ENCODE data around the gene GTF2B.
A peak's percentile ranks its signal among the peaks of the same experiment; 100 is the strongest.
"Not testable (repeated sequence)": the region's sequence is repeated elsewhere in the genome, so short reads cannot be mapped to it uniquely, and the experiment has no call there.

The GTF2B gene, protein sequence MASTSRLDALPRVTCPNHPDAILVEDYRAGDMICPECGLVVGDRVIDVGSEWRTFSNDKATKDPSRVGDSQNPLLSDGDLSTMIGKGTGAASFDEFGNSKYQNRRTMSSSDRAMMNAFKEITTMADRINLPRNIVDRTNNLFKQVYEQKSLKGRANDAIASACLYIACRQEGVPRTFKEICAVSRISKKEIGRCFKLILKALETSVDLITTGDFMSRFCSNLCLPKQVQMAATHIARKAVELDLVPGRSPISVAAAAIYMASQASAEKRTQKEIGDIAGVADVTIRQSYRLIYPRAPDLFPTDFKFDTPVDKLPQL

GRCh38 chr1:88891318-88891950 is at the start of gene GTF2B:
GTF2B (minus strand) TSS chr1:88891567; CDS start chr1:88891499, 68 bp downstream.
- peak; percentile 90 for DNase-seq (ENCODE audit: low read depth)

DNA sequence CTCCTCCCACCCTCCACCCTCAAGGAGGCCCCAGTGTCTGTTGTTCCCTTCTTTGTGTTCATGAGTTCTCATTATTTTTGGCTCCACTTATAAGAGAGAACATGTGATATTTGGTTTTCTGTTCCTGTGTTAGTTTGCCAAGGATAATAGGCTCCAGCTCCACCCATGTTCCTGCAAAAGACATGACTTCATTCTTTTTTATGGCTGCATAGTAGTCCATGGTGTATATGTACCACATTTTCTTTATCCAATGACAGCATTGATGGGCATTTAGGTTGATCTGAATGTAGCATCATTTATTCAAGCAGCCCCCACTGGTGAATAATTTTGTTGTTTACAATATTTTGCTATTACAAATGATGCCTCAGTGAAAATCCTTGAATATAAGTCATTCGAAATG is 47.2 kb upstream of the GTF2B start:
- DNase-seq (ENCODE audit: low read depth) = not testable (repeated sequence)

DNA sequence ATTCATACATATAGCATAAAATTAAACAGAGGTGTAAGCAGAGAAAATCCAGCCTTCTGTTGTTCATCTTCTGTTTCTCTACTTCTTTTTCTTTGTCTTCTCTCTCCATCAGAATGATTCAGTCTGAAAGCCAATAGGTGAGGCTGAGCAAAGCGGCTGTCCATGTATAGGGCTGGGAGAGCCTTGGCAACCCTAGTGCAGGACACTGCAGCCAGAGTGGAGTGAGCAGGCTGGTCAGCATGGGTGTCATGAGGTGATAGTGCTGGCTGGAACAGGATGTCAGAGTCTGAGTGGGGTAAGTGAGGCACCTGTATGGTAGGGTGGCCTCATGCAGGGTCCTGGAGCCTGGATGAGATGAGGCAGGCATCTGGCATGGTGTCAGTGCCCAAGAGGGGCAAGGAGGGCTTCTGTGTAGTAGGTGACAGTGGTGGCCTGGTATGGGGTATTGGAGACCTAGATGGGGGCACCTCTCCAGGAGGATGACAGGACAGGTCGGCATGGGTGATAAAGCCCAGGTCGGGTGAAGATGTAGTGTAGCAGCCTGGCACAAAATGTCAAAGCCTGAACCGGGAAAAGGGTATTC is 45.5 kb upstream of the GTF2B start:
- DNase-seq (ENCODE audit: low read depth) = no peak

- no peak for DNase-seq (ENCODE audit: low read depth)
Observed at GRCh38 chr1:88936223-88936523, 44.8 kb upstream of the GTF2B start.

- DNase-seq (ENCODE audit: low read depth) = no peak
Observed at GRCh38 chr1:88935522-88936222, 44.3 kb upstream of the GTF2B start.

DNA sequence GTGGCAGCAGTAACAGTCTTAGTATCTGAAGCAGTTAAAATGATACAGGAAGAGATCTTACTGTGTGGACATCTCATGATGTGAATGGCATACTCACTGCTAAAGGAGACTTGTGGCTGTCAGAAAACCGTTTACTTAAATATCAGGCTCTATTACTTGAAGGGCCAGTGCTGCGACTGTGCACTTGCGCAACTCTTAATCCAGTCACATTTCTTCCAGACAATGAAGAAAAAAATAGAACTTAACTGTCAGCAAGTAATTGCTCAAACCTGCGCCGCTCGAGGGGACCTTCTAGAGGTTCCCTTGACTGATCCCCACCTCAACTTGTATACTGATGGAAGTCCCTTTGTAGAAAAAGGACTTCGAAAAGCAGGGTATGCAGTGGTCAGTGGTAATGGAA is 38.8 kb upstream of the GTF2B start:
- DNase-seq (ENCODE audit: low read depth) = not testable (repeated sequence)

- DNase-seq (ENCODE audit: low read depth) = no peak
Observed at GRCh38 chr1:88923224-88923623, 31.9 kb upstream of the GTF2B start.

DNA sequence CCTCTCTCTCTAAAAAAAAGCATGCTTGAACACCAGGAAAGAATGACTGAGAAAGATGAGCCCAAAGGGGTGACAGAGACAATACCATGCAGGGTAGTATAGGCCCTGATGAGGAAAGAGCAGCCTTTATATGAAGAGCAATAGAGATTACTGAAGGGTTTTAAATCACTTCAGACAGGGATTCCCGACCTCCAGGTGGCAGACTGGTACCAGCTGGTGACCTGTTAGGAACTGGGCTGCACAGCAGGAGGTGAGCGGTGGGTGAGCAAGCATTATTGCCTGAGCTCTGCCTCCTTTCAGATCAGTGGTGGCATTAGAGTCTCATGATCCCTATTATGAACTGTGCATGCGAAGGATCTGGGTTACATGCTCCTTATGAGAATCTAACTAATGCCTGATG is 30.8 kb upstream of the GTF2B start:
- DNase-seq (ENCODE audit: low read depth) = no peak

DNA sequence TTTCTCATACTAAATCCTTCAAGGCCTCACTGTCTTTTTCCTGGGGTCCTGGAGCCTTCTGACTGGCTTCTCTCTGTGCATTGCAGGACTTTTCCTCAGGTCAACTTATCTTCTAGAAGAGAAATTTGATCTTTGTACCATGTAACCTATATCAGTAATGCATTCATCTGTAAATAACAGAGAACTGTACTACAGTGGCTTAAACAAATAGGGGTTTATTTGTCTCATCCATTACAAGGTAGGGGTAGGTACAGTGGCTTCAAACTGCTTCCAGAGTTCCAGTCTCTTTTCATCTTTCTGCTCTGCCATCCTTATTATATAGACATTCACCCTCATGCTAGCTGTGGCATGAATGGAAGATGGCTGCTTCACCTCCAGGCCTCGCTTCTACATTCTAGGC is 29.5 kb upstream of the GTF2B start:
- DNase-seq (ENCODE audit: low read depth) = no peak

- no peak for DNase-seq (ENCODE audit: low read depth)
Observed at GRCh38 chr1:88917321-88918025, 26.1 kb upstream of the GTF2B start.

GRCh38 chr1:88916883-88917282 is 25.5 kb upstream of the GTF2B start:
- no peak for DNase-seq (ENCODE audit: low read depth)

DNA sequence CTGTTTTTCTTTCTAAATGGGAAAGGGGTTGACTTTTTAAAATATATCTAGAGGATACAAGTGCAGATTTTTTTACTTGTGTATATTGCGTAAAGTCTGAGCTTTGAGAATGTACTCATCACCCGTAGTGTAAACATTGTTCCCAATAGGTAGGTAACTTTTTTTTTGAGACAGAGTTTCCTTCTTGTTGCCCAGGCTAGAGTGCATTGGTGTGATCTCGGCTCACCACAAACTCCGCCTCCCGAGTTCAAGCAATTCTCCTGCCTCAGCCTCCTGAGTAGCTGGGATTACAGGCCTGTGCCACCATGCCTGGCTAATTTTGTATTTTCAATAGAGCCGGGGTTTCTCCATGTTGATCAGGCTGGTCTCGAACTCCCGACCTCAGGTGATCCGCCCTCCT is 20.4 kb upstream of the GTF2B start:
- DNase-seq (ENCODE audit: low read depth) = not testable (repeated sequence)

DNA sequence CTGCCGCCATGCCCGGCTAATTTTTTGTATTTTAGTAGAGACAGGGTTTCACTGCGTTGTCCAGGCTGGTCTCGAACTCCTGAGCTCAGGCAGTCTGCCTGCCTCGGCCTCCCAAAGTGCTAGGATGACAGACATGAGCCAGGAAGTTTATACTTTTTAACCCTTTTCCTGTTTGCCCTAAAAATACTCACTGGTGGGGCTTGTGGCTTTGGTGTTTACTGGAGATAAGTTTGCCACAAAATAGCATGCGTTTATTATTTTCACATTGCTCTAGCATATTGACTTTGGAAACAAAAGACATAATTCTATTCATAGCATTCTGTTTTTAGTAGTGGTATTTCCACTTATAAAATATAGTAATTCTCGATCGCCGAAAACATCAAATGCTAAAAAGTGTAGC is 19.8 kb upstream of the GTF2B start:
- DNase-seq (ENCODE audit: low read depth) = no peak

- no peak for DNase-seq (ENCODE audit: low read depth)
Observed at GRCh38 chr1:88910401-88910800, 19.0 kb upstream of the GTF2B start.

- no peak for DNase-seq (ENCODE audit: low read depth)
Observed at GRCh38 chr1:88900883-88901282, 9.5 kb upstream of the GTF2B start.

- no peak for DNase-seq (ENCODE audit: low read depth)
Observed at GRCh38 chr1:88897070-88897730, 5.8 kb upstream of the GTF2B start.

DNA sequence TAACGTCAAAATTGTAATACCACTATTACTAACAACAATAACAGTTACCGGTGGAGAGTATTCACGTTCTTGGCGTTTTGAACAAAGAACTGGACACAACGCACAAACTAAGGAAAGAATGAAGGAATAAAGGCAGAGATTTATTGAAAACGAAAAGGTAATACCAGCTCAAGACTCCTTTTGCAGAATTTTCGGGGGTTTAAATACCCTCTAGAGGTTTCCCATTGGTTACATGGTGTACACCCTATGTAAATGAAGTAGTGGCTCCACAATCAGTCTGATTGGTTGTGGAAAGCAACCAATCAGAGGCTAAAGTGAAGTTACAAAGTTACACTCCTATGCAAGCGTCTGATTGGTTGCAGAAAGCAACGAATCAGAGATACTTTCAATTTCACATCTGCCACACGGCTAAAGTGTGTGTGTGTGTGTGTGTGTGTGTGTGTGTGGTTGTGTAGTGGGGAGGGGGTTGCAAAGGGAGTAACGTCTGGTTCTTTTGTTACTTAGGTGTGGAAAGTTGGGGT is 1.1 kb upstream of the GTF2B start:
- DNase-seq (ENCODE audit: low read depth) = no peak

GRCh38 chr1:88891951-88892340 is 579 bp upstream of the GTF2B start:
- DNase-seq (ENCODE audit: low read depth) = no peak

GRCh38 chr1:88890791-88891317 is 513 bp downstream of the GTF2B start:
- peak; percentile 23 for DNase-seq (ENCODE audit: low read depth)

DNA sequence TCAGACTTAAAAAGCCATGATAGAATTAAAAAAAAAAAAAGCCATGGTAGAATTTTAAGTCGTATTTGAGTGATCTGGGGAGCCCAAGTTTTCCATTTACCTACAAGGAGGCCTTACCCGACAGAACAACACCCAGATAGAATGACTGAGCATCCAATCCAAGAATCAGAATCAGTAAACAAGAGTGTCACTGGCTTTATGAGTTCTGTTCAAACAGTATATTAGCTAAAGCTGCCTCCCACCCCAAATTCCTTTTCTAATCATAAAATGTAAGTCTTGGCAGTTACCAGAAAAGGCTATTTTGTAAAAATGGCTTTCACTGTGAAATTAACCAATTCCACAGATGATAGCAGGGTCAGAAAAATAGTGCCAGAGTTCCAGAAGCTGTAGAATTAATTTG is 1.2 kb downstream of the GTF2B start:
- no peak for DNase-seq (ENCODE audit: low read depth)

GRCh38 chr1:88888750-88889149 is 2.6 kb downstream of the GTF2B start:
- DNase-seq (ENCODE audit: low read depth) = no peak
